ENCODE data around the gene LRRC7. TPM values are rescaled to one million over a fixed set of nuclear protein-coding genes. Genes with fewer than 3 reads are reported as not detected.

Gene LRRC7
- total and polyA plus RNA-seq, 2 of the 8 experiments (the other 6 are each of a cell fraction or from before 2014, with no cell fraction given) = 0.03 to 0.17 TPM

DNA sequence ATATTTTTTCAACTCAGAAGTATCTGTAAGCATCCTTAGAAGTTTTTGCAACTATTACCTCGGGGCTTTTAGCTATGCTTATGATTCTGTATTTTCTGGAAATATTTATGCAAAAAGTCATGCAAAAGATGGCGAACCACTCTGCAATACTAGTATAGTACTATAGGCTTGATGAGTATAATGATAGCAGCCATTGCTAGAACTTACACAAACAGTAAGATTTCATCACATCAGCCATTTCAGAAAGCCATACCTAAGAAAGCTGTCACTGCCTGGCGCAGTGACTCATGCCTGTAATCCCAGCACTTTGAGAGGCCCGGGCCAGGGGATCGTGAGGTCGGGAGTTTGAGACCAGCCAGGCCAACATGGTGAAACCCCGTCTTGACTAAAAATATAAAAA lies 227.1 kb downstream of the LRRC7 start (continued):
- TF ChIP-seq RNF2 (IDR thresholded peaks at IDR 0.05; ENCODE audit: borderline replicate concordance, low read depth, low read length, missing control alignments, poor library complexity, severe bottlenecking) (no peak), KDM4A (IDR thresholded peaks at IDR 0.05; ENCODE audit: low read depth, low read length, severe bottlenecking) (no peak), HDAC6 (IDR thresholded peaks at IDR 0.05; ENCODE audit: low read depth, low read length) (no peak), TEAD4 (IDR thresholded peaks at IDR 0.05; ENCODE audit: low read depth, low read length) (no peak), MAFK (IDR thresholded peaks at IDR 0.05; ENCODE audit: low read depth, low read length) (no peak), FOSL1 (IDR thresholded peaks at IDR 0.05; ENCODE audit: insufficient read depth, low read depth, low read length) (no peak), NRF1 (IDR thresholded peaks at IDR 0.05; ENCODE audit: low read depth, low read length) (no peak), BACH1 (IDR thresholded peaks at IDR 0.05; ENCODE audit: low read length) (no peak), SAP30 (IDR thresholded peaks at IDR 0.05; ENCODE audit: insufficient read depth, insufficient replicate concordance, low read length) (no peak), SIN3A (conservative IDR thresholded peaks at IDR 0.05 in 1 of 2, IDR thresholded peaks at IDR 0.05 in 1 of 2; ENCODE audit: low read depth in 1 of 2, low read length in 2 of 2) (no peak), TAF7 (optimal IDR thresholded peaks at IDR 0.05; ENCODE audit: borderline replicate concordance, low read depth, low read length) (no peak)
- TF ChIP-seq, protein P1, sequence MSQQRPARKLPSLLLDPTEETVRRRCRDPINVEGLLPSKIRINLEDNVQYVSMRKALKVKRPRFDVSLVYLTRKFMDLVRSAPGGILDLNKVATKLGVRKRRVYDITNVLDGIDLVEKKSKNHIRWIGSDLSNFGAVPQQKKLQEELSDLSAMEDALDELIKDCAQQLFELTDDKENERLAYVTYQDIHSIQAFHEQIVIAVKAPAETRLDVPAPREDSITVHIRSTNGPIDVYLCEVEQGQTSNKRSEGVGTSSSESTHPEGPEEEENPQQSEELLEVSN (IDR thresholded peaks at IDR 0.05) = no peak
